T-helper 1 cell treated with Interleukin-12 subunit alpha and Interleukin-12 subunit beta and Interleukin-4 antibody, amounts not matched to agents 30 ng/mL and 1 ng/mL, for 36 hours (primary cell): ENCODE data around the gene BRMS1. TPM values are rescaled to one million over a fixed set of nuclear protein-coding genes. Genes with fewer than 3 reads are reported as not detected.
"Not testable (repeated sequence)": the region's sequence is repeated elsewhere in the genome, so short reads cannot be mapped to it uniquely, and the experiment has no call there.

Source experiments
- intact Hi-C: fragments of 100-400 bp; cut with micrococcal nuclease; formaldehyde crosslinking; loops from one replicate; pipeline ENCODE4 v1.15.1; 2024
- total RNA-seq: library from RNA; stranded (reverse); gene quantifications from 2 replicates; pipeline ENCODE4 v1.2.3, GENCODE V29; 2022

Gene BRMS1, protein sequence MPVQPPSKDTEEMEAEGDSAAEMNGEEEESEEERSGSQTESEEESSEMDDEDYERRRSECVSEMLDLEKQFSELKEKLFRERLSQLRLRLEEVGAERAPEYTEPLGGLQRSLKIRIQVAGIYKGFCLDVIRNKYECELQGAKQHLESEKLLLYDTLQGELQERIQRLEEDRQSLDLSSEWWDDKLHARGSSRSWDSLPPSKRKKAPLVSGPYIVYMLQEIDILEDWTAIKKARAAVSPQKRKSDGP
- total RNA-seq: 53.7 and 53.8 TPM in 2 replicates

DNA sequence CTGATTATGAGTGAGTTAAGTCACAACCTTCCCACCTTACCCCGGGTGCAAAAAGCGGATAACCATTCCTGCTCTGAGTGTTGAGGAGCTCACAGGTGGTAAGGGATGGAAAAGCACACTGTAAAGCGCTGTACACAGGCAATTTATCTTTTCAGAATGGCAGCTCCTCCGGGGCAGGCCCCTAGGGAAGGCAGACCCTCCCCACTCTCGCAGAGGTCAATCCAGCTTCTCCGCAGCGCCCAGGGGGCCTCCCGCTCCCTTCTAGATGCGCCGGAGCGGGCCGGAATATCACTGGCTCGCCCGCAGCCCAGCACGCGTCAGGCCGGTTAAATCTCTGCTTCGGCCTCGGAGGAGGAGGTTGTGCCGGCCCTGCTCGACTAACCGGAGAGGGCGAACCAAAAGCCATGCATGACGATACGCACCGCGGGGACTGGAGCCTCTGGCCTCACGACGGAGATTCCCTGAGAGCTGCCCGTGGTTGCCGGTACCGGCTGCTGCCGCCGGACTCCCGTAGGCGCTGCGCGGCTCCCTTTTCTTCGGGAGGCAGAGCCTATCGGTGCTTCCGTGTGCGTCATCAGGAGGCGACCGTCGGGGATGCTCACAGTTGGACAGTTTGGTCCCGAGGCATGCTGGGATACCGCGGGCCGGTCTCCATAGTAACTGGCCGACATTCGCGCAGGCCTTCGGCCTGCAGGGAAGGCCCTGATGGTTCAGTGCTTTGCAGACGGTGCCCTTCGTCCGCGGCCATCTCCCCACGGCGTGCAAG is at the start of gene BRMS1:
BRMS1 (minus strand) TSS at position 555 of the 766 bp plus-strand sequence. CDS start 2,870 bp downstream, outside the sequence.
- intact Hi-C loops: loop anchor here (1.0 to 10.0 kb wide), 12 partner anchors 16 to 1220 kb away; partner anchors contain the start of genes DPP3, FAU, MRPL49 and RAB1B

GRCh38 chr11:66393954-66394353 is 49.0 kb upstream of the BRMS1 start:
- intact Hi-C loops: no loop called here

DNA sequence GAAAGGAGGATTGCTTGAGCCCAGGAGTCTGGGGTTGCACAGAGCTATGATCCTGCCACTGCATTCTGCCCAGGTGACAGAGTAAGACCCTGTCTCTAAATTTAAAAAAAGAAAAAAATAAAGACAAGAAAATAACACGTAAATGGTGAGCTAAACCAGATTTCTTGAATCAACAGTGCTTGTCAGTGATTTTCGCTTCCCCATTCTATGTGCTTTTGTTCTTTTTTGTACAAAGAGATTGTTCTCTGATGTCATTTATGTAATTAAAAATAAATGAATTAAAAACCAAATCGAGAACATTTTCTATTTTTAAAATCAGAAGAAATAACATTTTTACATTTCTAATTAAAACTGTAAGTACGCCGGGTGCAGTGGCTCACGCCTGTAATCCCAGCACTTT is 46.4 kb upstream of the BRMS1 start:
- intact Hi-C loops: no loop called here

DNA sequence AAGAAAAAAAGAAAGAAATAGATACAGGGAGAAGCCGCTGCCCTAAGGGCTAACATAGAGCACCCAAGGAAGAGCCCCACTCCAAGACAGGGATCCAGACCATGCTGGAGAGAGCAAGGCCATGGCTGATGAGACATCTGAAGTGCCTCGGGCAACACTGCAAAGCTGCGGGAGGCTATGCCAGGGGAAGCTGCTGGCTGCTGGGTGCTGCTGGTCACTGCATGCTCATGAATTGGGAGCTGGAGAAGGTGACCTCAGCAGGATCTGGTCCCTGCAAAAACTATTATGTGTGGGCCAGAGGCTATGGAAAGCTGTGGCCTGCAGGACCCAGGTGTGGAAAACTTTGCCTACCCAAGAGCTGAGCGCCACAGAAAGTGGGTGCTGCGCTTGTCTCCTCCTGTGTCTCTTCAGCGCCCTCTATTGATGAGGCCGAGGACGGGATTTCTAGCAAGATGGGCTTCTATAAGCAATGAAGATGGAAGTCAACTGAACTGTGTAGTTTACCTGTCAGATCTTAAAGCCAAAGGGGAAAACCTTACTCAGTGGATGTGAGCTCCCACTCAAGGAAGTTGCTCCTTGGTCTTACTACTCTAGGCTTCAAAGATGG is 44.0 kb upstream of the BRMS1 start:
- intact Hi-C loops: loop anchor here (1.0 to 2.0 kb wide), 4 partner anchors 44 to 166 kb away; partner anchors contain the start of gene BRMS1

- intact Hi-C loops: loop anchor here (1.0 kb wide), 3 partner anchors 14 to 38 kb away; no protein-coding TSS in a partner anchor
Measured at GRCh38 chr11:66386171-66387069, 41.5 kb upstream of the BRMS1 start.

GRCh38 chr11:66384316-66384715 is 39.4 kb upstream of the BRMS1 start:
- intact Hi-C loops: not testable (repeated sequence)

GRCh38 chr11:66380264-66380663 is 35.4 kb upstream of the BRMS1 start:
- intact Hi-C loops: not testable (repeated sequence)

GRCh38 chr11:66373690-66374287 is 28.9 kb upstream of the BRMS1 start:
- intact Hi-C loops: loop anchor here (5.0 kb wide), 1 partner anchor 244 kb away; the partner anchor contains the start of gene RBM14

GRCh38 chr11:66373265-66373664 is 28.4 kb upstream of the BRMS1 start:
- intact Hi-C loops: loop anchor here (5.0 kb wide), 1 partner anchor 244 kb away; the partner anchor contains the start of gene RBM14

- intact Hi-C loops: loop anchor here (1.0 to 5.0 kb wide), 5 partner anchors 14 to 245 kb away; partner anchors contain the start of genes BRMS1 and RBM14
Measured at GRCh38 chr11:66371627-66372415, 26.9 kb upstream of the BRMS1 start, which contains the start of gene SLC29A2. Gene SLC29A2 (minus strand): TSS chr11:66371760. CDS start chr11:66371591, 169 bp downstream.

DNA sequence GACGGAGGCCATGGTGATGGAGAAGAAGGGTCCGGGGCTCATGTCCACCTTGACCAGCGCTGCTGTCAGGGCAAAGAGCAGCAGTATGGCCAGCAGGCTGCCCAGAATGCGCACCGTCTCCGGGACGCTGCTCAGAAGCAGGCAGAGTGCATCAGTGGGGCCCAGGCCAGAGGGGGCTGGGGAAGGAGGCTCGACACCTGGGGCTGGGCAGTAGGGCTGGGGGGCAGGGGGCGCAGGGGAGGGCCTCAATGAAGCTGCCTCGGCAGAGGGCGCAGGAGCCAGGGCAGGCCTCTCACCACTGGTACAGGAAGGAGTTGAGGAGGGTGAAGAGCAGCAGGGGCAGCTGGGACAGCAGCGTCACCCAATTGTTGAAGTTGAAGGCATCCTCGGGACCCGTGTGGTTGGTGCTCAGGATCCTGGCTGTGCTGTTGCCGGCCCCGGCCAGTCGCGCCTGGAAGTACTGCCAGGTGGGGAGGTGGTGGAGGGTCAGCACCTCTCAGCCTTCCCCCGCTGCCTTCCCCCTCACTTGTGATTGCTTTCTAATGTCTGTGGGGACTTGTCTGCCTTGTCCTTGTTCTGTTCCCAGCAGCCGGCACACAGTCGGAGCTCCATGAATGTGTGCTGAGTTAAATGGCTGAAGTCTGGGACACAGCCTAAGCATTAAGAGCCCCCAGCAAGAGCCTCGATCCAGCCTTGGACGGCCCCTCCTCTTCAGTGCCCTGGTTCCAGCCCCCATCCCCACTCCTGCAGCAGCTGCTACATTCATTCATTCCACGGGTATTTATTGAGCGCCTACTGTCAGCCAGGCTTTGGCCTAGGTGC is 24.4 kb upstream of the BRMS1 start:
- intact Hi-C loops: no loop called here

GRCh38 chr11:66368484-66368883 is 23.6 kb upstream of the BRMS1 start:
- intact Hi-C loops: no loop called here

DNA sequence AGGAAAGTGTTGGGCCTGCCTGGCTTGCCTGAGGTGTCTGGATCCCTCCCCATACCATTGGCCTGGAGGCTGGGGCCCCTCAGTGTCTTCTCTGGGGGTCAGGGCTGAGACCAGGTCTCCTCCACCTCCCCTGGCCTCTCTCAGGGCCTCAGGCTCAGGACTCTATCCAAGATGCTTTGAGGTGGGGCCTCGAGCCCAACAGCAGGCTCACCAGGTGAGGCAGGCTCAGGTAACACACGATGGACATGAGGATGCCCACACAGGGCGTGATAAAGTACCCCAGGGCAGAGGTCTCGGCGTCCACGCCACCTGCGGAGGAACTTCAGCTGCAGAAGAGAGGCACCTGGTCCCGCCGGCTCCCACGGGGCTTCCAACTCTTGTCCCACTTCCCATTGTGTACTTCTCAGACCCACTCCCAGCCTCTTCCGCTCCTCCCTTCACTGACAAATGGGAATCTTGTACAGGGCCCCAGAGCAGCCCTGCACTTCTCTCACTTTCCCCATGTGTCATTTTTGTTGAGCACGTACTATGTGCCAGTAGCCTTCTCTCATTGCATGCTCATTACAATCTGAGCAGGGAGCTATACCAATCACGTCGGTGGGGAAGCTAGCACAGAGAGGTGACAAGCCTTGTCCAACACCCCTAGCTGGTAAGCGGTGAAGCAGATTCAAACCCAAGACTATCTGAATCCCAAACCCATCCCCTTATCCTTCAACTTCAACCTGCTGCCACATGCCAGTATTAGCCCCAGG is 22.8 kb upstream of the BRMS1 start:
- intact Hi-C loops: no loop called here

GRCh38 chr11:66366844-66367477 is 22.1 kb upstream of the BRMS1 start:
- intact Hi-C loops: no loop called here

- intact Hi-C loops: loop anchor here (2.0 kb wide), 1 partner anchor 17 kb away; no protein-coding TSS in a partner anchor
Measured at GRCh38 chr11:66365711-66366619, 21.1 kb upstream of the BRMS1 start.

GRCh38 chr11:66365166-66365565 is 20.3 kb upstream of the BRMS1 start:
- intact Hi-C loops: loop anchor here (2.0 kb wide), 1 partner anchor 16 kb away; no protein-coding TSS in a partner anchor
